HS-27A (cell line): ENCODE results near the gene GNLY.

ENCODE experiments used
- DNase-seq: peaks from one replicate; pipeline ENCODE4 v3.0.0-alpha.2; 2012; ENCODE audit warnings: low read depth, missing footprints

Gene GNLY

DNA sequence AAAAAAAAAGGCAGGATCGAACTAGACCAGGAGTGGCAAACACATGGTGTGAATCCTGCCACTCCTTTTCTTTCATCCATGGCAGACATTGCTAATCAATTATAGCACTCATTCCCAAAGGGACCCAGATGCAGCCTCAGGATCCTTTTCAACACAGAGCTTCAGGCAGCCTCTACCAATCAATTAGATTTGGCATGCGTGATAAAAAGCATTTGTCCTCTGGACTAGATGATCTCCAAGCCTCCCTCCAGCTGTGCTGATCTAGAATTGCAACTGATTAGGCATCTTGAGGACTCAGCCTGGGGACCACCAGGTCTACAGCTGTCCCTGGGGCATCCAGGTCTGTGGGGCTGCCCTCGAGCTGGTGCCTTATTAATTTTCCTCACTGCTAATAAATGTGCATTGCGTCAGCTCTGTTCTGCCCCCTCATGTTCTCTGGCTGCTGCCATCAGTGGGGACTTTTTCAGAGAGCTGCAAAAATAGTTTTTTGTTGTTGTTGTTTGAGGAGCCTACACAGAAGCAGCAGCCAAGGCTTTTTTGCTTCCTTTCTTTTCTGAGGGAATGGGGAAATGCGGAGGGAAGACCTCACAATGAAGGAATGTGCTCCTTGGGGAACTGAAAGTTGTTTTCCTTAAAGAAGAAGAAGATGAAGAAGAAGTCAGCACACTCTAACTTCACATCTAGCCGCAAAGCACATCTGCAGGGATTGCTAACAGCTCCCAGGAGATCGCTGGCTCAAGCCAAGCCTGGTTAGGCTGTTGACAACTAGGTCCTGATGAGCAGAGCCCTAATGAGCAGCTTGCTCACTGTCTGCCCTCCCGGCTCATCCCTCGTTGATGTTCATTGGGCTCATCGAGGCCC lies 50.8 kb downstream of the GNLY start:
- no peak for DNase-seq

DNA sequence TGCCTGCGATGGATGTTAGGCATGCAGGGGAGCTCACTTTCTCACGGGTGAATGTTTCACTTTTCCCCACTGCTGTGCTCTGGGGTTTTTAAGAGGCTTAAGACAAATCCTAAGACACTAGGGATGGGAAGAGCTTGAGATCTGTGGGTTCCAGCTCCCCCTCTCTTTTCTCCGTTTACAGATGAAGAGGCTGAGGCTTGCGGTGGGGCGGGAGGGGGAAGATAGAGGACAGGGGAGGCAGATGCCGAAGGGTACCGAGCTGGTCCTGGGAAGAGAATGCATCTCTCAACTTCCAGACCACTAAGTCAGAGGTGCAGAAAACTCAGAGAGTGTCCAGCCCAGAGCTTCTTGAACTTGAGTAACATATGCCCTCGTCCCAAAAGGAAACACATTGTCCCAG lies 51.5 kb downstream of the GNLY start:
- no peak for DNase-seq

DNA sequence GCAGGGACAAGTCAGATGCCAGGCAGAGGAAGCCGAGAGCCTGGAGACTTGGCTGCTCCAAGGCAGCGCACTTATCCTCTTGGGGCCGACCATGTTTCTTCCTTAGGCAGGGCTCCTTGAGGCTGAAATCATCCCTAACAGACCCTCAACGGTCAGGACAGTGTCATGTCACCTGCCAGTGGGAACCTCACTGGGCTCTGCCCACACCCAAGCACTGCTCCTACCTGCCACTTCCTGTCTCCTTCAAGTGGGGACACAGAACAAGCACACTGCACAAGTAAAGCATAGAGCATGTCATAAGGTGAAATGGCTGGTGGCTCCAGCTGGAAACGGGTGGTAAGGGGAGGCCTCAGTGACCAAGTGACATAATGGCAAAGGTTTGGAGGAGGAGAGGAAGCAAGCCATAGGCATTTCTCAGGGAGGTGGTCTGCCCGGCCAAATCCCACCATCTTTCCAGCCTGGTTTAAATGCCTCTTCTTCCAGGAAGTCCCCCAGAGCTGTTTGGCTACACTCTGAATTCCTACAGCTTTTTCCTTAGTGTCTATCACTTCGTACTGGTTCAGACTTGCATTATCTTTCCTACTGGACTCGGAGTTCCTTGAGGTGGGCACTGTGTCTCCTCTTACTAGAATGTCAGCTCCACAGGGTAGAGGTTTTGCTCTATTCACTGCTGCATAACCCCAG lies 52.3 kb downstream of the GNLY start:
- no peak for DNase-seq

DNA sequence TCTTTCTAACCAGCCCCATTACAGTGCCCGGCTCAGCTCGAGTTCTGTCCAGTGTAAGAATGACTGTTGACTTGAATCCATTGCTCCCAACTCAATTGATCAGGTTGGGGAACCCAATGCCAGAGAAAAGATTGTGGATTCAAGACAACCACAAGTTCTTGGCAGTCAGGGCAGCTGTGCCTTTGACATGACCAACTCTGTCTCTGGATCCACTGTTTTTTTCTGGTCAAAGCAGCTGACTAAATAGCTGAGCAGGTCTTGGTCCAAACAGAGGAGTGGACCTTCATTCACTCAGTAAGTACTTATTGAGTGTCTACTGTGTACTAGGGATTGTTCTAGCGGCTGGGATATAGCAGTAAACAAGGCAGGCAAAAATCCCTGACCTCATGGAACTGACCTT lies 53.3 kb downstream of the GNLY start:
- no peak for DNase-seq

DNA sequence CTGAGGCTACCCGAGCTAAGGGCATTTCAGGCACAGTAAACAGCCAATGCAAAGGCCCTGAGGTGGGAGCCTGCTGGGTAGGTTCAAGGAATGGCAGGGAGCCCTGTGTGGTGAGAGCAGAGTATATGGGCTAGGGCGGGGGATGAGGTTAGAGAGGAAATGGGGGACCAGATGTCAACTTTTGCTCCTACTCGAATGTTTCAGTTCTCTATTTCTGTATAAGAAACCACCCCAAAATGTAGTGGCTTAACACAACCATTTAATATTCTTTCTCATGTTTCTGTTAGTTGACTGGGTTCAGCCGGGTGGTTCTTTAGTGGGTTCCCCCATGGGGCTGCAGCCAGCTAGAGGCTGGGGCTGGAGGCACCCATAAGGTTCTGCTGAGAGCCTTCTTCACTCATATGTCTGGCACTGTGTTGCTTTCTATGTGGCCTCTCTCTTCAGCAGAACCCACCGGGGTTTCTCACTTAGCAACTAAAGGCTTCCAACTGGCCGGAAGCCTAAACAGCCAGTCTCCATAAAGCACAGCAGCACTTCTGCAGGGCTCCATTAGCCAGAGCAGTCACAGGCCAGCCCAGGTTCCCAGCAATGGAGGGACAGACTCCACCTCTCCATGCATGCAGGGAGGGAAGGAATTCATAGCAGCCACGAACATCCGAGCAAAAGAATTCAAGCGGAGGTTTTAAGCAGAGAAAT lies 54.0 kb downstream of the GNLY start:
- DNase-seq: no peak
